NCI-H446 treated with DMSO at 0.1 percent for 48 hours (cell line): ENCODE measurements around the gene QKI.

Experiments used
- DNase-seq: peaks from one replicate; lab custom pipeline; 2025; lab: John Stamatoyannopoulos, UW

The QKI gene

GRCh38 chr6:163391985-163392384 is 22.5 kb upstream of the QKI start:
- DNase-seq, result no peak

GRCh38 chr6:163392533-163392932 is 22.0 kb upstream of the QKI start:
- no peak for DNase-seq

- DNase-seq, result no peak
Observed at GRCh38 chr6:163393923-163394322, 20.6 kb upstream of the QKI start.

- DNase-seq, result no peak
Observed at GRCh38 chr6:163394659-163395058, 19.9 kb upstream of the QKI start.

GRCh38 chr6:163395122-163395830 is 19.2 kb upstream of the QKI start:
- no peak for DNase-seq

- no peak for DNase-seq
Observed at GRCh38 chr6:163395831-163396185, 18.7 kb upstream of the QKI start.

- DNase-seq, result no peak
Observed at GRCh38 chr6:163397326-163397725, 17.2 kb upstream of the QKI start.

- no peak for DNase-seq
Observed at GRCh38 chr6:163398115-163398514, 16.4 kb upstream of the QKI start.

GRCh38 chr6:163398815-163399214 is 15.7 kb upstream of the QKI start:
- no peak for DNase-seq

- DNase-seq, result no peak
Observed at GRCh38 chr6:163400509-163400908, 14.0 kb upstream of the QKI start.

- no peak for DNase-seq
Observed at GRCh38 chr6:163401039-163401885, 13.3 kb upstream of the QKI start.

GRCh38 chr6:163402616-163403015 is 11.9 kb upstream of the QKI start:
- no peak for DNase-seq

GRCh38 chr6:163404825-163405265 is 9.7 kb upstream of the QKI start:
- DNase-seq, result no peak

GRCh38 chr6:163405412-163406309 is 8.9 kb upstream of the QKI start:
- DNase-seq, result no peak

- no peak for DNase-seq
Observed at GRCh38 chr6:163406366-163406765, 8.2 kb upstream of the QKI start.

- DNase-seq, result no peak
Observed at GRCh38 chr6:163406830-163407229, 7.7 kb upstream of the QKI start.

GRCh38 chr6:163408352-163408991 is 6.0 kb upstream of the QKI start:
- DNase-seq, result no peak

- no peak for DNase-seq
Observed at GRCh38 chr6:163409712-163410111, 4.8 kb upstream of the QKI start.

GRCh38 chr6:163412341-163412740 is 2.2 kb upstream of the QKI start:
- DNase-seq, result no peak

GRCh38 chr6:163412801-163413344 is 1.6 kb upstream of the QKI start:
- no peak for DNase-seq

- peak; percentile 51 for DNase-seq
Observed at GRCh38 chr6:163413345-163414116, 987 bp upstream of the QKI start.
